ENCODE data around the gene FOXE1. TPM values are rescaled to one million over a fixed set of nuclear protein-coding genes. Genes with fewer than 3 reads are reported as not detected.

Gene FOXE1
- total and polyA plus RNA-seq, 4 donors = not detected

DNA sequence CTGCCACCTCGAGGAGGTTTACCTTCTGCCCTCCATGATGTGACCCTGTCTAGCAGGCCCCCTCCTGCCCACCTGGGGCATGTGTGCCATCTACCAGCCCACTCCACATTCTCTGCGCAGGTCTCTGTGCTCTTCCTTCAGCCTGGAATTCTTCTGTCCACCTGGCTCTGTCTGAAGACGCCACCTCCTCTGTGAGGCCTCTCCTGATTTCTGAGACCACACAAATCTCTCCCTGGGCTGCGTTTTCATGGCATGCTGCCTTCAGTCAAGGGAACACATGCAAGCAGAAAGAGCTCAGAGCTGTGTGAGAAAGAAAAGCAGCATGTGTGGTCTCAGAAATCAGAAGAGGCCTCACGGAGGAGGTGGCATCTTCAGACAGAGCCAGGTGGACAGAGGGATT is 22.1 kb downstream of the FOXE1 start:
- H3K27ac ChIP-seq (ENCODE audit: low read depth in 1 of 2, low read length in 2 of 2) = no peak overlapping the region
- no peak for DNase-seq (ENCODE audit: low spot score)
- no peaks in the 10 kb centered on the region for H3K9me3 ChIP-seq (ENCODE audit: control insufficient read depth in 4 of 4, low read length in 3 of 4)
- H3K9ac ChIP-seq (ENCODE audit: low read depth in 1 of 2, low read length in 2 of 2) = no peak overlapping the region
- TF ChIP-seq FOXA1 (IDR thresholded peaks at IDR 0.05) (no peak), RXRA (IDR thresholded peaks at IDR 0.05) (no peak), YY1 (IDR thresholded peaks at IDR 0.05) (no peak), HNF4A (conservative IDR thresholded peaks at IDR 0.05) (no peak), HNF4G (IDR thresholded peaks at IDR 0.05) (no peak), NR2F2 (IDR thresholded peaks at IDR 0.05) (no peak), FOXA2 (IDR thresholded peaks at IDR 0.05) (no peak), JUND (IDR thresholded peaks at IDR 0.05) (no peak), RAD21 (IDR thresholded peaks at IDR 0.05) (no peak), MAX (IDR thresholded peaks at IDR 0.05) (no peak), GABPA (IDR thresholded peaks at IDR 0.05 in 1 of 2, conservative IDR thresholded peaks at IDR 0.05 in 1 of 2) (no peak), SP1 (IDR thresholded peaks at IDR 0.05) (no peak)
- TF ChIP-seq, protein P1, sequence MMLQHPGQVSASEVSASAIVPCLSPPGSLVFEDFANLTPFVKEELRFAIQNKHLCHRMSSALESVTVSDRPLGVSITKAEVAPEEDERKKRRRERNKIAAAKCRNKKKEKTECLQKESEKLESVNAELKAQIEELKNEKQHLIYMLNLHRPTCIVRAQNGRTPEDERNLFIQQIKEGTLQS (IDR thresholded peaks at IDR 0.05) = no peak
- TF ChIP-seq, protein P2, sequence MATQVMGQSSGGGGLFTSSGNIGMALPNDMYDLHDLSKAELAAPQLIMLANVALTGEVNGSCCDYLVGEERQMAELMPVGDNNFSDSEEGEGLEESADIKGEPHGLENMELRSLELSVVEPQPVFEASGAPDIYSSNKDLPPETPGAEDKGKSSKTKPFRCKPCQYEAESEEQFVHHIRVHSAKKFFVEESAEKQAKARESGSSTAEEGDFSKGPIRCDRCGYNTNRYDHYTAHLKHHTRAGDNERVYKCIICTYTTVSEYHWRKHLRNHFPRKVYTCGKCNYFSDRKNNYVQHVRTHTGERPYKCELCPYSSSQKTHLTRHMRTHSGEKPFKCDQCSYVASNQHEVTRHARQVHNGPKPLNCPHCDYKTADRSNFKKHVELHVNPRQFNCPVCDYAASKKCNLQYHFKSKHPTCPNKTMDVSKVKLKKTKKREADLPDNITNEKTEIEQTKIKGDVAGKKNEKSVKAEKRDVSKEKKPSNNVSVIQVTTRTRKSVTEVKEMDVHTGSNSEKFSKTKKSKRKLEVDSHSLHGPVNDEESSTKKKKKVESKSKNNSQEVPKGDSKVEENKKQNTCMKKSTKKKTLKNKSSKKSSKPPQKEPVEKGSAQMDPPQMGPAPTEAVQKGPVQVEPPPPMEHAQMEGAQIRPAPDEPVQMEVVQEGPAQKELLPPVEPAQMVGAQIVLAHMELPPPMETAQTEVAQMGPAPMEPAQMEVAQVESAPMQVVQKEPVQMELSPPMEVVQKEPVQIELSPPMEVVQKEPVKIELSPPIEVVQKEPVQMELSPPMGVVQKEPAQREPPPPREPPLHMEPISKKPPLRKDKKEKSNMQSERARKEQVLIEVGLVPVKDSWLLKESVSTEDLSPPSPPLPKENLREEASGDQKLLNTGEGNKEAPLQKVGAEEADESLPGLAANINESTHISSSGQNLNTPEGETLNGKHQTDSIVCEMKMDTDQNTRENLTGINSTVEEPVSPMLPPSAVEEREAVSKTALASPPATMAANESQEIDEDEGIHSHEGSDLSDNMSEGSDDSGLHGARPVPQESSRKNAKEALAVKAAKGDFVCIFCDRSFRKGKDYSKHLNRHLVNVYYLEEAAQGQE (IDR thresholded peaks at IDR 0.05) = no peak
- TF ChIP-seq, protein P3, sequence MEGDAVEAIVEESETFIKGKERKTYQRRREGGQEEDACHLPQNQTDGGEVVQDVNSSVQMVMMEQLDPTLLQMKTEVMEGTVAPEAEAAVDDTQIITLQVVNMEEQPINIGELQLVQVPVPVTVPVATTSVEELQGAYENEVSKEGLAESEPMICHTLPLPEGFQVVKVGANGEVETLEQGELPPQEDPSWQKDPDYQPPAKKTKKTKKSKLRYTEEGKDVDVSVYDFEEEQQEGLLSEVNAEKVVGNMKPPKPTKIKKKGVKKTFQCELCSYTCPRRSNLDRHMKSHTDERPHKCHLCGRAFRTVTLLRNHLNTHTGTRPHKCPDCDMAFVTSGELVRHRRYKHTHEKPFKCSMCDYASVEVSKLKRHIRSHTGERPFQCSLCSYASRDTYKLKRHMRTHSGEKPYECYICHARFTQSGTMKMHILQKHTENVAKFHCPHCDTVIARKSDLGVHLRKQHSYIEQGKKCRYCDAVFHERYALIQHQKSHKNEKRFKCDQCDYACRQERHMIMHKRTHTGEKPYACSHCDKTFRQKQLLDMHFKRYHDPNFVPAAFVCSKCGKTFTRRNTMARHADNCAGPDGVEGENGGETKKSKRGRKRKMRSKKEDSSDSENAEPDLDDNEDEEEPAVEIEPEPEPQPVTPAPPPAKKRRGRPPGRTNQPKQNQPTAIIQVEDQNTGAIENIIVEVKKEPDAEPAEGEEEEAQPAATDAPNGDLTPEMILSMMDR (IDR thresholded peaks at IDR 0.05; ENCODE audit: low read depth, low read length, missing input control) = no peak
- H3K4me3 ChIP-seq (ENCODE audit: low read depth in 1 of 3, low read length in 3 of 3) = no peak overlapping the region
- 92% methylated on average over 5 of the region's 5 CpGs for WGBS
- H3K27me3 ChIP-seq (ENCODE audit: control insufficient read depth in 4 of 4, insufficient read depth in 4 of 4, low read length in 3 of 4) = no peaks in the 10 kb centered on the region
- H3K4me1 ChIP-seq (ENCODE audit: control insufficient read depth in 4 of 4, insufficient read depth in 4 of 4, low read length in 3 of 4) = no peaks in the 10 kb centered on the region
- no peaks in the 10 kb centered on the region for H3K36me3 ChIP-seq (ENCODE audit: control insufficient read depth in 4 of 4, insufficient read depth in 3 of 4, low read depth in 1 of 4, low read length in 3 of 4)

GRCh38 chr9:97876061-97876460 is 23.0 kb downstream of the FOXE1 start:
- H3K4me3 ChIP-seq (ENCODE audit: low read depth in 1 of 3, low read length in 3 of 3) = no peak overlapping the region
- no peaks in the 10 kb centered on the region for H3K9me3 ChIP-seq (ENCODE audit: control insufficient read depth in 4 of 4, low read length in 3 of 4)
- no peak for DNase-seq (ENCODE audit: low spot score)
- 96% methylated on average over 3 of the region's 3 CpGs for WGBS
- H3K36me3 ChIP-seq (ENCODE audit: control insufficient read depth in 4 of 4, insufficient read depth in 3 of 4, low read depth in 1 of 4, low read length in 3 of 4) = no peaks in the 10 kb centered on the region
- H3K9ac ChIP-seq (ENCODE audit: low read depth in 1 of 2, low read length in 2 of 2) = no peak overlapping the region
- TF ChIP-seq RAD21 (IDR thresholded peaks at IDR 0.05) (no peak), JUND (IDR thresholded peaks at IDR 0.05) (no peak), ZBTB33 (IDR thresholded peaks at IDR 0.05) (no peak), FOXA1 (IDR thresholded peaks at IDR 0.05) (no peak), MAX (IDR thresholded peaks at IDR 0.05) (no peak), HNF4G (IDR thresholded peaks at IDR 0.05) (no peak), FOXA2 (IDR thresholded peaks at IDR 0.05) (no peak), HNF4A (conservative IDR thresholded peaks at IDR 0.05) (no peak), GABPA (IDR thresholded peaks at IDR 0.05 in 1 of 2, conservative IDR thresholded peaks at IDR 0.05 in 1 of 2) (no peak), SP1 (IDR thresholded peaks at IDR 0.05) (no peak)
- TF ChIP-seq, protein P3 (IDR thresholded peaks at IDR 0.05; ENCODE audit: low read depth, low read length, missing input control) = no peak
- TF ChIP-seq, protein P1 (IDR thresholded peaks at IDR 0.05) = no peak
- H3K27me3 ChIP-seq (ENCODE audit: control insufficient read depth in 4 of 4, insufficient read depth in 4 of 4, low read length in 3 of 4) = no peaks in the 10 kb centered on the region
- H3K4me1 ChIP-seq (ENCODE audit: control insufficient read depth in 4 of 4, insufficient read depth in 4 of 4, low read length in 3 of 4) = no peaks in the 10 kb centered on the region
- no peak overlapping the region for H3K27ac ChIP-seq (ENCODE audit: low read depth in 1 of 2, low read length in 2 of 2)

Measured in liver (tissue), 9 donors.